Liver (tissue), 9 donors: ENCODE measurements around the gene MAML3. TPM values are rescaled to one million over a fixed set of nuclear protein-coding genes. Genes with fewer than 3 reads are reported as not detected.
A peak's percentile ranks its signal among the peaks of the same experiment; 100 is the strongest.

ENCODE experiments used
- DNase-seq: peaks from one replicate; pipeline ENCODE4 v3.0.0-alpha.2; 2017; ENCODE audit warnings: low spot score
- H3K27ac ChIP-seq, 2 donors: one replicate each; pipeline ENCODE4 v1.7.0; 2013; ENCODE audit warnings: inconsistent platforms in 2 of 2, low read length in 2 of 2, control low read depth in 1 of 2, low read depth in 1 of 2, mild to moderate bottlenecking in 1 of 2
- H3K27me3 ChIP-seq, 4 donors: one replicate each; pipeline versions ENCODE4 v1.6.1 to v1.7.0; 2013; ENCODE audit warnings: low read length in 3 of 4, inconsistent platforms in 1 of 4, mild to moderate bottlenecking in 1 of 4, moderate library complexity in 1 of 4; ENCODE audit not compliant: control insufficient read depth in 4 of 4, insufficient read depth in 4 of 4
- H3K36me3 ChIP-seq, 4 donors: one replicate each; pipeline versions ENCODE4 v1.6.1 to v1.7.0; 2013; ENCODE audit warnings: low read length in 3 of 4, mild to moderate bottlenecking in 3 of 4, low read depth in 1 of 4, moderate library complexity in 1 of 4; ENCODE audit not compliant: control insufficient read depth in 4 of 4, insufficient read depth in 3 of 4
- H3K4me1 ChIP-seq, 4 donors: one replicate each; pipeline versions ENCODE4 v1.6.1 to v1.7.0; 2013; ENCODE audit warnings: low read length in 3 of 4, mild to moderate bottlenecking in 3 of 4, moderate library complexity in 1 of 4; ENCODE audit not compliant: control insufficient read depth in 4 of 4, insufficient read depth in 4 of 4
- H3K4me3 ChIP-seq, 3 donors: one replicate each; pipeline versions ENCODE4 v1.6.1 to v1.7.0; 2013; ENCODE audit warnings: low read length in 3 of 3, control low read depth in 1 of 3, low read depth in 1 of 3, mild to moderate bottlenecking in 1 of 3
- H3K9ac ChIP-seq, 2 donors: one replicate each; pipeline ENCODE4 v1.7.0; 2013; ENCODE audit warnings: low read length in 2 of 2, mild to moderate bottlenecking in 2 of 2, moderate library complexity in 2 of 2, control low read depth in 1 of 2, low read depth in 1 of 2
- H3K9me3 ChIP-seq, 4 donors: one replicate each; pipeline versions ENCODE4 v1.6.1 to v1.7.0; 2013; ENCODE audit warnings: low read length in 3 of 4; ENCODE audit not compliant: control insufficient read depth in 4 of 4
- EGR1 ChIP-seq, 2 donors: IDR thresholded peaks; 2 replicates each; pipeline ENCODE4 v1.6.1; 2016 to 2018; ENCODE audit warnings: antibody characterized with exemption in 2 of 2, low read depth in 2 of 2
- FOXA1 ChIP-seq: IDR thresholded peaks from 2 replicates; pipeline ENCODE4 v1.6.1; 2016; ENCODE audit warnings: antibody characterized with exemption
- FOXA2 ChIP-seq: IDR thresholded peaks from 2 replicates; pipeline ENCODE4 v1.6.1; 2016; ENCODE audit warnings: antibody characterized with exemption
- GABPA ChIP-seq, 2 donors: IDR thresholded peaks in 1 of 2; conservative IDR thresholded peaks in 1 of 2; 2 replicates each; pipeline ENCODE4 v1.6.1; 2016; ENCODE audit warnings: antibody characterized with exemption in 2 of 2, mild to moderate bottlenecking in 1 of 2, moderate library complexity in 1 of 2
- HNF4A ChIP-seq, 2 donors: conservative IDR thresholded peaks; 2 replicates each; pipeline ENCODE4 v1.6.1; 2016; ENCODE audit warnings: antibody characterized with exemption in 2 of 2, mild to moderate bottlenecking in 2 of 2
- HNF4G ChIP-seq: IDR thresholded peaks from 2 replicates; pipeline ENCODE4 v1.6.1; 2016; ENCODE audit warnings: antibody characterized with exemption
- JUND ChIP-seq, 2 donors: IDR thresholded peaks; 2 replicates each; pipeline ENCODE4 v1.6.1; 2016; ENCODE audit warnings: antibody characterized with exemption in 2 of 2
- NR2F2 ChIP-seq: IDR thresholded peaks from 2 replicates; pipeline ENCODE4 v1.6.1; 2016; ENCODE audit warnings: antibody characterized with exemption
- RAD21 ChIP-seq, 2 donors: IDR thresholded peaks; 2 replicates each; pipeline ENCODE4 v1.6.1; 2016; ENCODE audit warnings: antibody characterized with exemption in 2 of 2, mild to moderate bottlenecking in 2 of 2
- RXRA ChIP-seq, 2 donors: IDR thresholded peaks; 2 replicates each; pipeline ENCODE4 v1.6.1; 2017 to 2018; ENCODE audit warnings: antibody characterized with exemption in 2 of 2, mild to moderate bottlenecking in 1 of 2
- SP1 ChIP-seq: IDR thresholded peaks from 2 replicates; pipeline ENCODE4 v1.6.1; 2018; ENCODE audit warnings: antibody characterized with exemption, mild to moderate bottlenecking
- TAF1 ChIP-seq: conservative IDR thresholded peaks from 2 replicates; pipeline ENCODE4 v1.6.1; 2016; ENCODE audit warnings: antibody characterized with exemption, mild to moderate bottlenecking
- YY1 ChIP-seq: IDR thresholded peaks from 2 replicates; pipeline ENCODE4 v1.6.1; 2016; ENCODE audit warnings: antibody characterized with exemption, mild to moderate bottlenecking
- WGBS: extraction: QIAGEN DNeasy Blood & Tissue Kit; methylation state at CpG from one replicate; pipeline ENCODE4 v1.1.7; 2013; 5-methylcytosine and 5-hydroxymethylcytosine counted together
- polyA plus RNA-seq, 2 donors: library from polyadenylated mRNA; stranded (reverse) in 1 of 2; unstranded in 1 of 2; fragments of 200-250 nt in 1 of 2; fragments of >200 nt in 1 of 2; fragmentation: Nextera tagmentation in 1 of 2; extraction: Ambion mirVana in 1 of 2; gene quantifications; one replicate each; pipeline versions ENCODE4 v1.2.1 to v1.2.3, GENCODE V29; 2013 to 2015
- total RNA-seq, 2 donors: library from RNA; depleted of rRNA; stranded (reverse); fragments of >200 nt; gene quantifications; one replicate each; pipeline ENCODE4 v1.2.3, GENCODE V29; 2014
- TF ChIP-seq, protein P1 (sequence below): fragments of 150-350 bp; IDR thresholded peaks from 2 replicates; pipeline ENCODE4 v1.5.1; 2017; ENCODE audit warnings: improper control_type of control experiment, low read depth, low read length; ENCODE audit not compliant: missing input control
- TF ChIP-seq, protein P2 (sequence below): IDR thresholded peaks from 2 replicates; pipeline ENCODE4 v1.6.1; 2016; ENCODE audit warnings: antibody characterized with exemption
- TF ChIP-seq, protein P3 (sequence below): IDR thresholded peaks from 2 replicates; pipeline ENCODE4 v1.6.1; 2016; ENCODE audit warnings: antibody characterized with exemption, mild to moderate bottlenecking
- TF ChIP-seq, protein P4 (sequence below): IDR thresholded peaks from 2 replicates; pipeline ENCODE4 v1.6.1; 2016; ENCODE audit warnings: antibody characterized with exemption
- donor health status: healthy.
- donor health status: healthy.
- donor health status: healthy.
- donor health status: healthy.
- donor health status: healthy.

The MAML3 gene
- total and polyA plus RNA-seq, 4 donors, result 1.3 to 4.3 (median 2.7) TPM

DNA sequence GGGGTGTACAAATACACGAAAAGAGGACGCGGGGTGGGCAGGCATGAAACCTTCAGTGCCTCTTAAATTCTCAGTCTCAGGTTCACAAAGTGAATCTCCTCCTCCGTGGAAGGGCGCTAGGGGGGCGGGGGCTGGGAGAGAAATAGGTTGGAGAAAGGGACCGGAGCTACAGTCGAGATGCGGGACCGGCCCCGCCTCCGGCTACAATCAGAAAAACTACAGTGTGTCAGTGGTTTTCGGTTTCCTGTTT is 3.4 kb downstream of the MAML3 start:
- Histone ChIP-seq H3K27me3 (no peaks in the 10 kb centered on the region), H3K27ac (peak overlapping the region; percentile 97 to 99), H3K4me3 (peak overlapping the region; percentile 66 to 84 (median 84)), H3K9ac (peak overlapping the region; percentile 67 to 94), H3K9me3 (no peaks in the 10 kb centered on the region), H3K4me1 (peaks cover 6 to 32% (median 23%) of the 10 kb centered on the region in 4 donors), H3K36me3 (no peaks in the 10 kb centered on the region)
- 2% methylated on average over 13 of the region's 13 CpGs for WGBS
- DNase-seq, result no peak
- TF ChIP-seq FOXA2 (no peak), YY1 (peak; percentile 19), NR2F2 (no peak), HNF4A (conservative IDR thresholded peaks at IDR 0.05) (no peak), HNF4G (no peak), TAF1 (peak; percentile 52), JUND (IDR thresholded peaks at IDR 0.05) (no peak), GABPA (IDR thresholded peaks at IDR 0.05 in 1 of 2, conservative IDR thresholded peaks at IDR 0.05 in 1 of 2) (no peak), RXRA (IDR thresholded peaks at IDR 0.05) (no peak), SP1 (peak; percentile 12), RAD21 (IDR thresholded peaks at IDR 0.05) (no peak), EGR1 (IDR thresholded peaks at IDR 0.05; ENCODE audit: low read depth in 2 of 2) (no peak)
- TF ChIP-seq, protein P1, sequence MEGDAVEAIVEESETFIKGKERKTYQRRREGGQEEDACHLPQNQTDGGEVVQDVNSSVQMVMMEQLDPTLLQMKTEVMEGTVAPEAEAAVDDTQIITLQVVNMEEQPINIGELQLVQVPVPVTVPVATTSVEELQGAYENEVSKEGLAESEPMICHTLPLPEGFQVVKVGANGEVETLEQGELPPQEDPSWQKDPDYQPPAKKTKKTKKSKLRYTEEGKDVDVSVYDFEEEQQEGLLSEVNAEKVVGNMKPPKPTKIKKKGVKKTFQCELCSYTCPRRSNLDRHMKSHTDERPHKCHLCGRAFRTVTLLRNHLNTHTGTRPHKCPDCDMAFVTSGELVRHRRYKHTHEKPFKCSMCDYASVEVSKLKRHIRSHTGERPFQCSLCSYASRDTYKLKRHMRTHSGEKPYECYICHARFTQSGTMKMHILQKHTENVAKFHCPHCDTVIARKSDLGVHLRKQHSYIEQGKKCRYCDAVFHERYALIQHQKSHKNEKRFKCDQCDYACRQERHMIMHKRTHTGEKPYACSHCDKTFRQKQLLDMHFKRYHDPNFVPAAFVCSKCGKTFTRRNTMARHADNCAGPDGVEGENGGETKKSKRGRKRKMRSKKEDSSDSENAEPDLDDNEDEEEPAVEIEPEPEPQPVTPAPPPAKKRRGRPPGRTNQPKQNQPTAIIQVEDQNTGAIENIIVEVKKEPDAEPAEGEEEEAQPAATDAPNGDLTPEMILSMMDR, result no peak
- TF ChIP-seq, protein P2, sequence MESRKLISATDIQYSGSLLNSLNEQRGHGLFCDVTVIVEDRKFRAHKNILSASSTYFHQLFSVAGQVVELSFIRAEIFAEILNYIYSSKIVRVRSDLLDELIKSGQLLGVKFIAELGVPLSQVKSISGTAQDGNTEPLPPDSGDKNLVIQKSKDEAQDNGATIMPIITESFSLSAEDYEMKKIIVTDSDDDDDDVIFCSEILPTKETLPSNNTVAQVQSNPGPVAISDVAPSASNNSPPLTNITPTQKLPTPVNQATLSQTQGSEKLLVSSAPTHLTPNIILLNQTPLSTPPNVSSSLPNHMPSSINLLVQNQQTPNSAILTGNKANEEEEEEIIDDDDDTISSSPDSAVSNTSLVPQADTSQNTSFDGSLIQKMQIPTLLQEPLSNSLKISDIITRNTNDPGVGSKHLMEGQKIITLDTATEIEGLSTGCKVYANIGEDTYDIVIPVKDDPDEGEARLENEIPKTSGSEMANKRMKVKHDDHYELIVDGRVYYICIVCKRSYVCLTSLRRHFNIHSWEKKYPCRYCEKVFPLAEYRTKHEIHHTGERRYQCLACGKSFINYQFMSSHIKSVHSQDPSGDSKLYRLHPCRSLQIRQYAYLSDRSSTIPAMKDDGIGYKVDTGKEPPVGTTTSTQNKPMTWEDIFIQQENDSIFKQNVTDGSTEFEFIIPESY, result no peak
- TF ChIP-seq, protein P3, sequence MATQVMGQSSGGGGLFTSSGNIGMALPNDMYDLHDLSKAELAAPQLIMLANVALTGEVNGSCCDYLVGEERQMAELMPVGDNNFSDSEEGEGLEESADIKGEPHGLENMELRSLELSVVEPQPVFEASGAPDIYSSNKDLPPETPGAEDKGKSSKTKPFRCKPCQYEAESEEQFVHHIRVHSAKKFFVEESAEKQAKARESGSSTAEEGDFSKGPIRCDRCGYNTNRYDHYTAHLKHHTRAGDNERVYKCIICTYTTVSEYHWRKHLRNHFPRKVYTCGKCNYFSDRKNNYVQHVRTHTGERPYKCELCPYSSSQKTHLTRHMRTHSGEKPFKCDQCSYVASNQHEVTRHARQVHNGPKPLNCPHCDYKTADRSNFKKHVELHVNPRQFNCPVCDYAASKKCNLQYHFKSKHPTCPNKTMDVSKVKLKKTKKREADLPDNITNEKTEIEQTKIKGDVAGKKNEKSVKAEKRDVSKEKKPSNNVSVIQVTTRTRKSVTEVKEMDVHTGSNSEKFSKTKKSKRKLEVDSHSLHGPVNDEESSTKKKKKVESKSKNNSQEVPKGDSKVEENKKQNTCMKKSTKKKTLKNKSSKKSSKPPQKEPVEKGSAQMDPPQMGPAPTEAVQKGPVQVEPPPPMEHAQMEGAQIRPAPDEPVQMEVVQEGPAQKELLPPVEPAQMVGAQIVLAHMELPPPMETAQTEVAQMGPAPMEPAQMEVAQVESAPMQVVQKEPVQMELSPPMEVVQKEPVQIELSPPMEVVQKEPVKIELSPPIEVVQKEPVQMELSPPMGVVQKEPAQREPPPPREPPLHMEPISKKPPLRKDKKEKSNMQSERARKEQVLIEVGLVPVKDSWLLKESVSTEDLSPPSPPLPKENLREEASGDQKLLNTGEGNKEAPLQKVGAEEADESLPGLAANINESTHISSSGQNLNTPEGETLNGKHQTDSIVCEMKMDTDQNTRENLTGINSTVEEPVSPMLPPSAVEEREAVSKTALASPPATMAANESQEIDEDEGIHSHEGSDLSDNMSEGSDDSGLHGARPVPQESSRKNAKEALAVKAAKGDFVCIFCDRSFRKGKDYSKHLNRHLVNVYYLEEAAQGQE, result no peak
- TF ChIP-seq, protein P4, sequence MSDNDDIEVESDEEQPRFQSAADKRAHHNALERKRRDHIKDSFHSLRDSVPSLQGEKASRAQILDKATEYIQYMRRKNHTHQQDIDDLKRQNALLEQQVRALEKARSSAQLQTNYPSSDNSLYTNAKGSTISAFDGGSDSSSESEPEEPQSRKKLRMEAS, result no peak

DNA sequence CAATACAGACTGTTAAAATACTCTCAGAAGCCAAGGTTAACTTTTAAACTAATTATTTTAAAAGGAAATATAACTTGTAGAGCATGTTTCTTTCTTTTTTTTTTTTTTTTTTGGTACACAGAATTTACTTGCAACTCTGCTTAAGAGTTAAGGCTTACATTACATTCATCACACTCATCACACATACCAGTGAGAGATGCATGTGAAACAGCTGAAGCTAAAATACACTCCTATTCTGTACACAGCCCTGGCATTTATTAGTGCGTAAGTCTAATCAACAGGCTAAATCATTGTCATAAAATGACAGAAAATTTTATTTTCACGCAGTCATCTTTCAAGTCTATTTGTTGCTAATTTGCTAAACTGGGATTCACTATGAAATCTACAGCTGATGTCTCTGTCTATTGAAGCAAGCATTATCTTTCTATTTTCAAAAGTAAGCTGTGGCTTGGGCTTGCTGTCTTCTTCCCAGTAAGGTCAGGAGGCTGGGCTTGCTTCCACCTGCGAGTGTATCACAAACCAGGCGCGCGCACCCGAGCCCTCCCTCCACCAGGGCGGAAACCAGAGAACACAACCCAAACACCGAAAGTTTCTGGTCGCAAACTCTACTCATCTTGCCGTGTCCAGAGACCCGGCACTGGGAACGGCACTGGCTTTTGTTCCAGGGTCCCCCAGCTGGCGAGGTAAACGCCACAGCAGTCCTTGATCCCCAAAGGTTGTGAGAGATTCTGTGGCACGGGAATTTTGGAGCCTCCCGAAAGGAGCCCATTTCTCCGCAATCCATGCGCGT is 3.9 kb downstream of the MAML3 start:
- Histone ChIP-seq H3K4me3 (peak overlapping the region; percentile 66 to 84 (median 84)), H3K9me3 (no peaks in the 10 kb centered on the region), H3K4me1 (peaks cover 6 to 32% (median 23%) of the 10 kb centered on the region in 4 donors), H3K9ac (peak overlapping the region; percentile 67 to 94), H3K27ac (peak overlapping the region; percentile 97 to 99), H3K36me3 (no peaks in the 10 kb centered on the region), H3K27me3 (no peaks in the 10 kb centered on the region)
- DNase-seq, result peak; percentile 62
- WGBS, result 1% methylated on average over 20 of the region's 20 CpGs
- TF ChIP-seq, protein P1, result peak; percentile 15
- TF ChIP-seq RAD21 (IDR thresholded peaks at IDR 0.05) (peak; percentile 27 to 33), RXRA (IDR thresholded peaks at IDR 0.05) (peak; percentile 32 to 51), FOXA1 (no peak), TAF1 (peak; percentile 8), FOXA2 (no peak), YY1 (peak; percentile 9)
- TF ChIP-seq, protein P3, result no peak
